Panc1 (cell line): ENCODE data around the gene TOP3A. TPM values are rescaled to one million over a fixed set of nuclear protein-coding genes. Genes with fewer than 3 reads are reported as not detected.

Source experiments
- ATAC-seq: fragments of 200-7000 bp; cut with Tn5 transposase; 2 replicates; pipeline ENCODE4 v1.9.1; 2020; ENCODE audit warnings: mild to moderate bottlenecking, moderate library complexity
- BruUV-seq: library from RNA; stranded (reverse); fragments of 400-500 nt; replicated peaks from 2 replicates; lab custom pipeline; 2021; lab: Mats Ljungman, UMichigan
- CTCF ChIA-PET: fragments of 300-600 bp; sonication (Branson Sonifier 250); formaldehyde crosslinking; loops from one replicate; lab custom pipeline; 2022; ENCODE audit warnings: antibody characterized with exemption; lab: Charles Lee
- POLR2A ChIA-PET: fragments of 300-600 bp; sonication (Branson Sonifier 250); formaldehyde crosslinking; loops from one replicate; lab custom pipeline; 2022; ENCODE audit warnings: antibody characterized with exemption; lab: Charles Lee
- DNase-seq: peaks from one replicate; pipeline ENCODE4 v3.0.0-alpha.2; 2010; ENCODE audit warnings: low read depth, low spot score
- H3K27ac ChIP-seq: 2 replicates; pipeline ENCODE4 v1.5.1; 2011; ENCODE audit warnings: mild to moderate bottlenecking, low read length, inconsistent platforms
- H3K27me3 ChIP-seq: fragments of 200-500 bp; sonication (Bioruptor generic); 2 replicates; pipeline ENCODE4 v1.6.0; 2014; ENCODE audit warnings: low read length, inconsistent platforms; ENCODE audit not compliant: control insufficient read depth, insufficient read depth
- H3K36me3 ChIP-seq: fragments of 200-500 bp; sonication (Bioruptor generic); 2 replicates; pipeline ENCODE4 v1.5.1; 2014; ENCODE audit warnings: inconsistent platforms, mild to moderate bottlenecking, low read length, moderate library complexity; ENCODE audit not compliant: control insufficient read depth, insufficient read depth
- H3K4me1 ChIP-seq: 2 replicates; pipeline ENCODE4 v1.5.1; 2011; ENCODE audit warnings: inconsistent platforms, mild to moderate bottlenecking, low read length, moderate library complexity; ENCODE audit not compliant: control insufficient read depth, insufficient read depth
- H3K4me3 ChIP-seq, 2 experiments: 2 replicates each; pipeline ENCODE4 v1.5.1; 2011 to 2012; ENCODE audit warnings: low read depth in 2 of 2, low read length in 2 of 2, mild to moderate bottlenecking in 2 of 2, inconsistent platforms in 1 of 2, moderate library complexity in 1 of 2
- H3K9me3 ChIP-seq: fragments of 200-500 bp; sonication (Bioruptor generic); 2 replicates; pipeline ENCODE4 v1.5.1; 2014; ENCODE audit warnings: low read depth, mild to moderate bottlenecking, inconsistent platforms, low read length, moderate library complexity; ENCODE audit not compliant: control insufficient read depth, insufficient read depth
- CTCF ChIP-seq: fragments of 450-650 bp; IDR thresholded peaks from 2 replicates; pipeline ENCODE4 v1.5.1; 2017; ENCODE audit warnings: mild to moderate bottlenecking
- POLR2AphosphoS5 ChIP-seq: IDR thresholded peaks from 2 replicates; pipeline ENCODE4 v1.6.1; 2012; ENCODE audit warnings: mild to moderate bottlenecking, low read depth, low read length, moderate library complexity
- REST ChIP-seq, 2 experiments: IDR thresholded peaks; 2 replicates each; pipeline ENCODE4 v1.6.1; 2011 to 2012; ENCODE audit warnings: low read depth in 2 of 2, control low read depth in 1 of 2, low read length in 1 of 2, mild to moderate bottlenecking in 1 of 2, moderate library complexity in 1 of 2; ENCODE audit not compliant: insufficient read depth in 1 of 2
- SIN3A ChIP-seq: IDR thresholded peaks from 2 replicates; pipeline ENCODE4 v1.6.1; 2012; ENCODE audit warnings: low read depth, mild to moderate bottlenecking, low read length, moderate library complexity, borderline replicate concordance; ENCODE audit not compliant: insufficient read depth
- TCF7L2 ChIP-seq: IDR thresholded peaks from 2 replicates; pipeline ENCODE4 v1.6.1; 2011; ENCODE audit warnings: mild to moderate bottlenecking, low read depth, low read length, inconsistent platforms
- in situ Hi-C: cut with HindIII; loops from 2 replicates; pipeline ENCODE4 v1.10.0; 2016; ENCODE audit warnings: low sequenced_read_pairs, low pct_unique_long_range_greater_than_20kb
- intact Hi-C: fragments of 100-400 bp; cut with micrococcal nuclease; formaldehyde crosslinking; loops from one replicate; pipeline ENCODE4 v1.10.0; 2022; ENCODE audit not compliant: unreplicated experiment
- total RNA-seq: library from RNA; stranded (reverse); gene quantifications from one replicate; pipeline ENCODE4 v1.2.1, GENCODE V29; 2021; ENCODE audit not compliant: unreplicated experiment

Gene TOP3A
- total RNA-seq, 1 experiment from 2014 or later, result 49.3 TPM

GRCh38 chr17:18332909-18333489 is 18.2 kb upstream of the TOP3A start:
- intact Hi-C loops, result no loop called here
- ATAC-seq (no peak), DNase-seq (no peak)
- Histone ChIP-seq H3K36me3 (no peaks in the 10 kb centered on the region), H3K27ac (no peak overlapping the region), H3K4me1 (no peaks in the 10 kb centered on the region), H3K9me3 (no peaks in the 10 kb centered on the region), H3K27me3 (no peaks in the 10 kb centered on the region), H3K4me3 (no peak overlapping the region)
- BruUV-seq, result no TSS peak
- ChIA-PET CTCF (no interaction called here), POLR2A (no interaction called here)
- TF ChIP-seq REST (IDR thresholded peaks at IDR 0.05; ENCODE audit: insufficient read depth in 1 of 2, low read depth in 2 of 2, low read length in 1 of 2) (no peak), POLR2AphosphoS5 (no peak), SIN3A (no peak), TCF7L2 (no peak), CTCF (no peak)
- in situ Hi-C loops, result no loop called here

- TF ChIP-seq SIN3A, result no peak
- no peak for TF ChIP-seq REST (IDR thresholded peaks at IDR 0.05; ENCODE audit: insufficient read depth in 1 of 2, low read depth in 2 of 2, low read length in 1 of 2)
- TF ChIP-seq TCF7L2, result no peak
- no peak for TF ChIP-seq POLR2AphosphoS5
- no peak for TF ChIP-seq CTCF
- no TSS peak for BruUV-seq
- Histone ChIP-seq H3K27ac (no peak overlapping the region), H3K4me1 (no peaks in the 10 kb centered on the region), H3K27me3 (no peaks in the 10 kb centered on the region), H3K4me3 (no peak overlapping the region), H3K36me3 (no peaks in the 10 kb centered on the region), H3K9me3 (no peaks in the 10 kb centered on the region)
- ChIA-PET CTCF (no interaction called here), POLR2A (no interaction called here)
- intact Hi-C loops, result no loop called here
- DNase-seq, result no peak
- in situ Hi-C loops, result no loop called here
- no peak for ATAC-seq
Observed at GRCh38 chr17:18331879-18332278, 17.1 kb upstream of the TOP3A start.
